ENCODE measurements around the gene BIN1. TPM values are rescaled to one million over a fixed set of nuclear protein-coding genes. Genes with fewer than 3 reads are reported as not detected.
A peak's percentile ranks its signal among the peaks of the same experiment; 100 is the strongest.

Gene BIN1
- total RNA-seq, 2 donors from 2014 or later, result 24.9 to 30.1 TPM

GRCh38 chr2:127089478-127090235, 17.3 kb downstream of the BIN1 start:
- TF ChIP-seq CTCF (IDR thresholded peaks at IDR 0.05), result no peak
- no peak for ATAC-seq (ENCODE audit: insufficient number of reproducible peaks, low FRiP score, low read depth)
- Histone ChIP-seq H3K4me3 (no peak overlapping the region), H3K4me1 (ENCODE audit: control insufficient read depth in 1 of 2, low read depth in 2 of 2) (peaks cover 14 to 31% of the 10 kb centered on the region in 2 donors), H3K36me3 (no peaks in the 10 kb centered on the region), H3K27me3 (replicated peaks; ENCODE audit: insufficient read depth) (no peaks in the 10 kb centered on the region), H3K27ac (no peak overlapping the region), H3K9me3 (no peaks in the 10 kb centered on the region)
- no peak for DNase-seq (ENCODE audit: low spot score)

- ATAC-seq (ENCODE audit: insufficient number of reproducible peaks, low FRiP score, low read depth) (no peak), DNase-seq (ENCODE audit: low spot score) (no peak)
- H3K27me3 ChIP-seq (replicated peaks; ENCODE audit: insufficient read depth), result no peaks in the 10 kb centered on the region
- H3K27ac ChIP-seq, result no peak overlapping the region
- no peak for TF ChIP-seq CTCF (IDR thresholded peaks at IDR 0.05)
- no peaks in the 10 kb centered on the region for H3K9me3 ChIP-seq
- peaks cover 10 to 32% of the 10 kb centered on the region in 2 donors for H3K4me1 ChIP-seq (ENCODE audit: control insufficient read depth in 1 of 2, low read depth in 2 of 2)
- H3K4me3 ChIP-seq, result no peak overlapping the region
- no peaks in the 10 kb centered on the region for H3K36me3 ChIP-seq
Observed at GRCh38 chr2:127088706-127089105, 18.2 kb downstream of the BIN1 start.

- Histone ChIP-seq H3K4me1 (ENCODE audit: control insufficient read depth in 1 of 2, low read depth in 2 of 2) (peaks cover 16 to 36% of the 10 kb centered on the region in 2 donors), H3K36me3 (no peaks in the 10 kb centered on the region), H3K27me3 (replicated peaks; ENCODE audit: insufficient read depth) (no peaks in the 10 kb centered on the region), H3K4me3 (no peak overlapping the region), H3K9me3 (no peaks in the 10 kb centered on the region), H3K27ac (no peak overlapping the region)
- ATAC-seq (ENCODE audit: insufficient number of reproducible peaks, low FRiP score, low read depth) (no peak), DNase-seq (ENCODE audit: low spot score) (no peak)
- no peak for TF ChIP-seq CTCF (IDR thresholded peaks at IDR 0.05)
Observed at GRCh38 chr2:127087791-127088495, 19.0 kb downstream of the BIN1 start.

GRCh38 chr2:127086990-127087790, 19.8 kb downstream of the BIN1 start:
- Histone ChIP-seq H3K9me3 (no peaks in the 10 kb centered on the region), H3K4me1 (ENCODE audit: control insufficient read depth in 1 of 2, low read depth in 2 of 2) (peaks cover 17 to 36% of the 10 kb centered on the region in 2 donors), H3K4me3 (peak overlapping the region; percentile 58), H3K36me3 (no peaks in the 10 kb centered on the region), H3K27me3 (replicated peaks; ENCODE audit: insufficient read depth) (no peaks in the 10 kb centered on the region), H3K27ac (no peak overlapping the region)
- no peak for TF ChIP-seq CTCF (IDR thresholded peaks at IDR 0.05)
- no peak for ATAC-seq (ENCODE audit: insufficient number of reproducible peaks, low FRiP score, low read depth)
- DNase-seq (ENCODE audit: low spot score), result no peak

GRCh38 chr2:127085317-127085681, 21.7 kb downstream of the BIN1 start:
- Histone ChIP-seq H3K27ac (no peak overlapping the region), H3K9me3 (no peaks in the 10 kb centered on the region), H3K4me3 (no peak overlapping the region), H3K36me3 (no peaks in the 10 kb centered on the region), H3K4me1 (ENCODE audit: control insufficient read depth in 1 of 2, low read depth in 2 of 2) (peaks cover 17 to 36% of the 10 kb centered on the region in 2 donors), H3K27me3 (replicated peaks; ENCODE audit: insufficient read depth) (no peaks in the 10 kb centered on the region)
- TF ChIP-seq CTCF (IDR thresholded peaks at IDR 0.05), result no peak
- ATAC-seq (ENCODE audit: insufficient number of reproducible peaks, low FRiP score, low read depth) (no peak), DNase-seq (ENCODE audit: low spot score) (no peak)
